Mesenchymal stem cell (in vitro differentiated cells and primary cell): Measurements from ENCODE around the gene ZNF576.

Source experiments
- DNase-seq: peaks from one replicate; pipeline ENCODE4 v3.0.0-alpha.2; 2013
- H2AFZ ChIP-seq: one replicate; pipeline ENCODE4 v1.6.1; 2013; ENCODE audit warnings: low read depth, mild to moderate bottlenecking, control low read depth, inconsistent platforms, low read length, moderate library complexity
- H2AK5ac ChIP-seq: 2 replicates; pipeline ENCODE4 v1.6.1; 2013; ENCODE audit warnings: low read length, moderate library complexity, mild to moderate bottlenecking, inconsistent platforms; ENCODE audit not compliant: severe bottlenecking
- H2BK120ac ChIP-seq: one replicate; pipeline ENCODE4 v1.6.1; 2013; ENCODE audit warnings: low read depth, mild to moderate bottlenecking, inconsistent platforms, low read length, moderate library complexity
- H2BK12ac ChIP-seq, 2 experiments: one replicate each; pipeline ENCODE4 v1.6.1; 2013; ENCODE audit warnings: inconsistent platforms in 2 of 2, low read length in 2 of 2, mild to moderate bottlenecking in 2 of 2, moderate library complexity in 2 of 2, control low read depth in 1 of 2
- H2BK15ac ChIP-seq: one replicate; pipeline ENCODE4 v1.6.1; 2013; ENCODE audit warnings: mild to moderate bottlenecking, low read depth, inconsistent platforms; ENCODE audit not compliant: poor library complexity, severe bottlenecking
- H2BK5ac ChIP-seq: 2 replicates; pipeline ENCODE4 v1.6.1; 2013; ENCODE audit warnings: low read depth, mild to moderate bottlenecking, low read length, control low read depth, inconsistent platforms; ENCODE audit not compliant: poor library complexity, severe bottlenecking
- H3K14ac ChIP-seq, 2 experiments: one replicate each; pipeline ENCODE4 v1.6.1; 2013; ENCODE audit warnings: inconsistent platforms in 2 of 2, low read length in 2 of 2, control low read depth in 1 of 2, mild to moderate bottlenecking in 1 of 2, moderate library complexity in 1 of 2
- H3K18ac ChIP-seq, 2 experiments: one replicate each; pipeline ENCODE4 v1.6.1; 2013; ENCODE audit warnings: inconsistent platforms in 2 of 2, low read length in 2 of 2, control low read depth in 1 of 2, low read depth in 1 of 2, mild to moderate bottlenecking in 1 of 2
- H3K23ac ChIP-seq, 2 experiments: one replicate each; pipeline ENCODE4 v1.6.1; 2013; ENCODE audit warnings: inconsistent platforms in 2 of 2, low read length in 2 of 2, mild to moderate bottlenecking in 2 of 2, moderate library complexity in 2 of 2, control low read depth in 1 of 2
- H3K27ac ChIP-seq: 2 replicates; pipeline ENCODE4 v1.5.1; 2013; ENCODE audit warnings: mild to moderate bottlenecking, moderate library complexity, low read length, control low read depth, inconsistent platforms; ENCODE audit not compliant: poor library complexity, severe bottlenecking
- H3K27me3 ChIP-seq, 2 experiments: 2 replicates each; pipeline versions ENCODE4 v1.6.1 to v1.7.0; 2013; ENCODE audit warnings: low read length in 2 of 2, mild to moderate bottlenecking in 2 of 2, moderate library complexity in 2 of 2, control low read depth in 1 of 2, inconsistent platforms in 1 of 2; ENCODE audit not compliant: control insufficient read depth in 1 of 2, insufficient read depth in 1 of 2
- H3K36me3 ChIP-seq, 2 experiments: 2 replicates each; pipeline versions ENCODE4 v1.6.1 to v1.7.0; 2013; ENCODE audit warnings: low read length in 2 of 2, control low read depth in 1 of 2, inconsistent platforms in 1 of 2, low read depth in 1 of 2, mild to moderate bottlenecking in 1 of 2; ENCODE audit not compliant: insufficient read depth in 2 of 2, control insufficient read depth in 1 of 2
- H3K4ac ChIP-seq, 2 experiments: one replicate each; pipeline ENCODE4 v1.6.1; 2013; ENCODE audit warnings: inconsistent platforms in 2 of 2, low read length in 2 of 2, mild to moderate bottlenecking in 2 of 2, moderate library complexity in 2 of 2, control low read depth in 1 of 2, low read depth in 1 of 2
- H3K4me1 ChIP-seq: 2 replicates; pipeline ENCODE4 v1.6.1; 2013; ENCODE audit warnings: low read depth, low read length, control low read depth; ENCODE audit not compliant: control insufficient read depth, insufficient read depth
- H3K4me2 ChIP-seq: 2 replicates; pipeline ENCODE4 v1.6.1; 2013; ENCODE audit warnings: low read length, mild to moderate bottlenecking, inconsistent platforms; ENCODE audit not compliant: poor library complexity, severe bottlenecking
- H3K4me3 ChIP-seq, 2 experiments: 2 replicates each; pipeline versions ENCODE4 v1.5.1 to v1.7.0; 2013; ENCODE audit warnings: low read length in 2 of 2, mild to moderate bottlenecking in 2 of 2, control low read depth in 1 of 2, low read depth in 1 of 2; ENCODE audit not compliant: insufficient read depth in 1 of 2
- H3K79me1 ChIP-seq: replicated peaks from 2 replicates; pipeline ENCODE4 v1.6.1; 2013; ENCODE audit warnings: mild to moderate bottlenecking, control low read depth, low read length, inconsistent platforms; ENCODE audit not compliant: poor library complexity, severe bottlenecking
- H3K9ac ChIP-seq: 2 replicates; pipeline ENCODE4 v1.7.0; 2013; ENCODE audit warnings: mild to moderate bottlenecking, low read length, moderate library complexity
- H3K9me3 ChIP-seq: 2 replicates; pipeline ENCODE4 v1.7.0; 2013; ENCODE audit warnings: mild to moderate bottlenecking, low read length; ENCODE audit not compliant: control insufficient read depth
- H4K8ac ChIP-seq: one replicate; pipeline ENCODE4 v1.6.1; 2013; ENCODE audit warnings: inconsistent platforms, mild to moderate bottlenecking, low read length, moderate library complexity
- H4K91ac ChIP-seq: one replicate; pipeline ENCODE4 v1.6.1; 2013; ENCODE audit warnings: mild to moderate bottlenecking, low read length, inconsistent platforms
- WGBS: methylation state at CpG from one replicate; pipeline ENCODE4 v1.1.7; 2013; ENCODE audit warnings: mixed read lengths; 5-methylcytosine and 5-hydroxymethylcytosine counted together

Gene ZNF576

GRCh38 chr19:43642531-43642930 lies 46.1 kb downstream of the ZNF576 start:
- Histone ChIP-seq H3K36me3 (peaks cover 10 to 19% of the 10 kb centered on the region in 2 experiments), H2BK120ac (no peak overlapping the region), H3K4me3 (no peak overlapping the region), H2AK5ac (no peak overlapping the region), H3K27me3 (peaks cover 0 to 30% of the 10 kb centered on the region in 2 experiments), H3K18ac (no peak overlapping the region), H2BK5ac (no peak overlapping the region), H3K4me2 (no peak overlapping the region), H2BK12ac (no peak overlapping the region), H3K4me1 (peaks cover 13% of the 10 kb centered on the region), H3K14ac (no peak overlapping the region), H3K9ac (no peak overlapping the region), H3K79me1 (peaks cover 5% of the 10 kb centered on the region), H3K27ac (no peak overlapping the region), H3K23ac (no peak overlapping the region), H4K91ac (no peak overlapping the region), H3K9me3 (no peaks in the 10 kb centered on the region), H3K4ac (no peak overlapping the region), H2BK15ac (no peak overlapping the region), H4K8ac (no peak overlapping the region), H2AFZ (no peak overlapping the region)
- no peak for DNase-seq
- WGBS, result 73% methylated on average over 4 of the region's 4 CpGs

- H3K27ac ChIP-seq, result no peak overlapping the region
- H3K14ac ChIP-seq, result no peak overlapping the region
- no peak overlapping the region for H3K23ac ChIP-seq
- H3K79me1 ChIP-seq, result peaks cover 7% of the 10 kb centered on the region
- no peak overlapping the region for H3K4me3 ChIP-seq
- no peak overlapping the region for H2BK15ac ChIP-seq
- H3K4me2 ChIP-seq, result no peak overlapping the region
- H3K9ac ChIP-seq, result no peak overlapping the region
- H2BK12ac ChIP-seq, result no peak overlapping the region
- no peak overlapping the region for H4K8ac ChIP-seq
- no peak overlapping the region for H2AFZ ChIP-seq
- H4K91ac ChIP-seq, result no peak overlapping the region
- 98% methylated on average over 2 of the region's 3 CpGs for WGBS
- H2BK5ac ChIP-seq, result no peak overlapping the region
- no peak overlapping the region for H2AK5ac ChIP-seq
- H3K4ac ChIP-seq, result no peak overlapping the region
- H3K27me3 ChIP-seq, result peaks cover 0 to 25% of the 10 kb centered on the region in 2 experiments
- H3K18ac ChIP-seq, result no peak overlapping the region
- no peak overlapping the region for H2BK120ac ChIP-seq
- peaks cover 10% of the 10 kb centered on the region for H3K4me1 ChIP-seq
- H3K36me3 ChIP-seq, result peaks cover 15 to 27% of the 10 kb centered on the region in 2 experiments
- no peaks in the 10 kb centered on the region for H3K9me3 ChIP-seq
- no peak for DNase-seq
Observed at GRCh38 chr19:43643326-43643725, 46.9 kb downstream of the ZNF576 start.

- no peaks in the 10 kb centered on the region for H3K9me3 ChIP-seq
- H3K27me3 ChIP-seq, result peaks cover 0 to 16% of the 10 kb centered on the region in 2 experiments
- no peak overlapping the region for H3K4me3 ChIP-seq
- no peak overlapping the region for H3K18ac ChIP-seq
- H3K4ac ChIP-seq, result no peak overlapping the region
- no peak overlapping the region for H3K27ac ChIP-seq
- H2AK5ac ChIP-seq, result no peak overlapping the region
- H3K79me1 ChIP-seq, result peaks cover 7% of the 10 kb centered on the region
- no peak overlapping the region for H3K23ac ChIP-seq
- H4K91ac ChIP-seq, result no peak overlapping the region
- no peak overlapping the region for H2AFZ ChIP-seq
- WGBS, result 93% methylated on average over 13 of the region's 13 CpGs
- peaks cover 23 to 36% of the 10 kb centered on the region in 2 experiments for H3K36me3 ChIP-seq
- no peak overlapping the region for H2BK5ac ChIP-seq
- no peak overlapping the region for H3K4me2 ChIP-seq
- DNase-seq, result no peak
- H4K8ac ChIP-seq, result no peak overlapping the region
- no peak overlapping the region for H3K14ac ChIP-seq
- no peak overlapping the region for H2BK120ac ChIP-seq
- H3K4me1 ChIP-seq, result peaks cover 6% of the 10 kb centered on the region
- no peak overlapping the region for H3K9ac ChIP-seq
- H2BK12ac ChIP-seq, result no peak overlapping the region
- no peak overlapping the region for H2BK15ac ChIP-seq
Observed at GRCh38 chr19:43644181-43644580, 47.8 kb downstream of the ZNF576 start.

- no peak overlapping the region for H4K91ac ChIP-seq
- no peak overlapping the region for H3K23ac ChIP-seq
- 93% methylated on average over 5 of the region's 6 CpGs for WGBS
- no peak for DNase-seq
- H3K27ac ChIP-seq, result no peak overlapping the region
- H2AFZ ChIP-seq, result no peak overlapping the region
- no peak overlapping the region for H2BK15ac ChIP-seq
- no peak overlapping the region for H3K9ac ChIP-seq
- H3K36me3 ChIP-seq, result peaks cover 51 to 75% of the 10 kb centered on the region in 2 experiments
- no peaks in the 10 kb centered on the region for H3K27me3 ChIP-seq
- no peak overlapping the region for H3K14ac ChIP-seq
- no peaks in the 10 kb centered on the region for H3K9me3 ChIP-seq
- no peak overlapping the region for H3K4me2 ChIP-seq
- no peak overlapping the region for H3K18ac ChIP-seq
- H3K4me1 ChIP-seq, result peaks cover 2% of the 10 kb centered on the region
- H3K79me1 ChIP-seq, result peaks cover 16% of the 10 kb centered on the region
- no peak overlapping the region for H2AK5ac ChIP-seq
- H2BK12ac ChIP-seq, result no peak overlapping the region
- H2BK5ac ChIP-seq, result no peak overlapping the region
- no peak overlapping the region for H4K8ac ChIP-seq
- no peak overlapping the region for H3K4ac ChIP-seq
- no peak overlapping the region for H2BK120ac ChIP-seq
- no peak overlapping the region for H3K4me3 ChIP-seq
Observed at GRCh38 chr19:43648633-43649032, 52.2 kb downstream of the ZNF576 start.
